NOMO-1 treated with dmso at 0.1 percent for 144 hours (cell line): Measurements from ENCODE around the gene SLFN12.
"Not testable (repeated sequence)": the region's sequence is repeated elsewhere in the genome, so short reads cannot be mapped to it uniquely, and the experiment has no call there.

Experiments
- DNase-seq: peaks from one replicate; lab custom pipeline; 2025; ENCODE audit not compliant: unreplicated experiment; lab: John Stamatoyannopoulos, UW

Gene SLFN12

GRCh38 chr17:35432176-35433074 is at the start of gene SLFN12:
Gene SLFN12 (minus strand): TSS chr17:35432500. CDS start chr17:35423028, 9,472 bp downstream.
- DNase-seq = peak; percentile 55

GRCh38 chr17:35479271-35479670 is 47.0 kb upstream of the SLFN12 start:
- no peak for DNase-seq

DNA sequence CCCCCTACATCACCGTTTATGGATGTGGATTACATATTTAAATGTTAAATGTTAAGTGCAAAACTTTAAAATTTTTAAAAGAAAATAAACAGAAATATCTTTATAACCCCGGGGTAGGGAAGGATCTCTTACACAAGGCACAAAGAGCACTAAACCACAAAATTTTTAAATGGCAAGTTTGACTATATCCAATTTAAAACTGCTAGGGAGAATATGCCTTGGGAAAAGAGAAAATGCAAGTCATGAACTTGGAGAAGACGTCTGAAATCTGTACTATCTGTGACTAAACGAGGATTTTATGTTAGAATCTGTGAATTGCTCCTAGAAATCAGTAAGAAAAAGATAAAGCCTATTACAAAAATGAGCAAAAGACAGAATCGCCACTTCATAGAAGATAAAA is 44.9 kb upstream of the SLFN12 start:
- DNase-seq = no peak

DNA sequence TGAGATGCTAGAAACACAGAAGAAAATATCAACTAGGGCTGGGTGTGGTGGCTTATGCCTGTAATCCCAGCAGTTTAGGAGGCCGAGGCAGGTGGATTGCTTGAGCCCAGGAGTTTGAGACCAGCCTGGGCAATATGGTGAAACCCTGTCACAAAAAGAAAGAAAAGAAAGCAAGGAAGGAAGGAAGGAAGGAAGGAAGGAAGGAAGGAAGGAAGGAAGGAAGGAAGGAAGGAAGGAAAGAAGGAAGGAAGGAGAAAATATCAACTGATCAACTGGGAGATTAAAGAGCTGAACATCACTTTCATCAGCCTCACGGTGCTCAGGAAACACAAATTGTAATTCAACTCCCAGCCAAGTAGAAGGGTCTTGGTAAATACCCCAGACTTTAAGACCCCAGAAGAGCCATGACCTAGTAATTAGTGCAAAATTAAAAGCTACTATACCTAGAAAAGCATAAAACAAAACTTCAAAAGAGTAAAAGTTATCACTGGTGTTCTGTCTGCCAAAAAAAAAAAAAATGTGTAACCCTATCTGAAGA is 44.1 kb upstream of the SLFN12 start:
- no peak for DNase-seq

- DNase-seq = no peak
These were observed 36.2 kb upstream of the SLFN12 start for GRCh38 chr17:35468475-35468874.

GRCh38 chr17:35467824-35468223 is 35.5 kb upstream of the SLFN12 start:
- DNase-seq = no peak

- DNase-seq = no peak
These were observed 28.1 kb upstream of the SLFN12 start for GRCh38 chr17:35460354-35460851.

GRCh38 chr17:35454035-35454434 is 21.7 kb upstream of the SLFN12 start:
- not testable (repeated sequence) for DNase-seq

GRCh38 chr17:35453171-35453570 is 20.9 kb upstream of the SLFN12 start:
- no peak for DNase-seq

GRCh38 chr17:35449371-35449931 is 17.2 kb upstream of the SLFN12 start:
- peak; percentile 30 for DNase-seq

DNA sequence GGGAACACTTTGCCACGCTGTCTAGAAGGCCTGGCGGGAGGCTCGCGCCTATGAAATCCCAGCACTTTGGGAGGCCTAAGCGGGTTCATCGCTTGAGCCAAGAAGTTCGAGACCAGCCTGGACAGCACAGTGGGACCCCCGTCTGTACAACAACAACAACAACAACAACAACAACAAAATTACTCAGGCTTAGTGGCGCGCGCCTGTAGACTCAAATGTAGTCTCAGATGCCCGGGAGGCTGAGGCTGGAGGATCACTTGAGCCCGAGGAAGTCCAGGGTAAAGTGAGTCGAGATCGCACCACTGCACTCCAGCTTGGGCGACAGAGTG is 16.6 kb upstream of the SLFN12 start:
- no peak for DNase-seq

DNA sequence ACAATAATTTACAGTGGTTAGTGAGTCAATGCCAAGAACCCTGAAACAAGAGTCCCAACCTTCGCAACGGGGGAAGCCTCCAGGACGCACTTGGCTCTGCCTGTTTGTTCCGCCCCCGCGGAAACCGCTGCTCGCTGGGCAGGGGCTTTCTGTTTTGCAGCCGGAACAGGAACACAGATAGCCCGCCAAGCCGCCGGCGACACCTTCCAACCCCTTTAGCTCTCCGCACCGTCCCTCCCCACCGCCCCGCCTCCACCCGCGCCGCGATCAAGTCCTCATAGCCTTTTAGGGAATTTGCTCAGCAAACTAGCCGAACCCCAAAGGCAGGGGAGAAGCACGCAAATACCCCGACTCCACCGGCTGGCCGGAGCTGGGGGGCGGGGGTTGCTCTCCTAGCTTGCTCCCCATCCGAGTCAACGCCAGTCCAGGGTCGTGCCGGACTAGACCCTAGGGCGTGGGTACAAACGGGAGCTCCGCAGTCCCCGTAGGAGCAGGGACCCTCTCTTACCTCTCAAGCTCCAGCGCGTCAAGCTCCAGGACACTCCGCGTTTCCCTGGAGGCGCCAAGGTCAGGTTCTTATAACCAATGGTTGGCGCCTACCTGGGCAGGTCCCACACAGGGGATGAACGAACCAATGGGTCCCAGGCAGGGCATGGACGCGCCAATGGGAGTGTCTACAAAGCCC is 16.1 kb upstream of the SLFN12 start, which contains the start of gene SLFN13:
TSS of gene SLFN13 (minus strand) at position 553 of the 685 bp plus-strand sequence. CDS start 3,086 bp downstream, outside the sequence.
- DNase-seq = peak; percentile 83

GRCh38 chr17:35447499-35447898 is 15.2 kb upstream of the SLFN12 start:
- no peak for DNase-seq

DNA sequence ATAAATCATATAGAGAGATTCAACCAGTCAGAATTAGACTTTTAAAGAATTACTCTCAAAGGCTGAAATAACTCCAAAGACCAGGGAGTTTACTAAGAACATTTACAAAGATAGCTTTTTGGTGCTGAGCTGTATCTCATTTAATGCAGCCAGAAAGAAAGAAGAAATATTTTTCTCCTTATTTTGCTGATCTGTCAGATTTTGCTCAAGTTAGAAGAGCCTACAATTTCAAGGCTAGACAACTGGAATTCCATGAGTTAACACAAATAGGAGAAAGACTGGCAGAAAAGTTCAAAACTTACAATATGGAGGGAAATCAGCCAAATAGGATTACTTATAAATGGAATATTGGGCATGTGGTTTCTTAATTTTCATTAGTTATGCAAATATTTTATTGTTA is 6.1 kb upstream of the SLFN12 start:
- DNase-seq = no peak

DNA sequence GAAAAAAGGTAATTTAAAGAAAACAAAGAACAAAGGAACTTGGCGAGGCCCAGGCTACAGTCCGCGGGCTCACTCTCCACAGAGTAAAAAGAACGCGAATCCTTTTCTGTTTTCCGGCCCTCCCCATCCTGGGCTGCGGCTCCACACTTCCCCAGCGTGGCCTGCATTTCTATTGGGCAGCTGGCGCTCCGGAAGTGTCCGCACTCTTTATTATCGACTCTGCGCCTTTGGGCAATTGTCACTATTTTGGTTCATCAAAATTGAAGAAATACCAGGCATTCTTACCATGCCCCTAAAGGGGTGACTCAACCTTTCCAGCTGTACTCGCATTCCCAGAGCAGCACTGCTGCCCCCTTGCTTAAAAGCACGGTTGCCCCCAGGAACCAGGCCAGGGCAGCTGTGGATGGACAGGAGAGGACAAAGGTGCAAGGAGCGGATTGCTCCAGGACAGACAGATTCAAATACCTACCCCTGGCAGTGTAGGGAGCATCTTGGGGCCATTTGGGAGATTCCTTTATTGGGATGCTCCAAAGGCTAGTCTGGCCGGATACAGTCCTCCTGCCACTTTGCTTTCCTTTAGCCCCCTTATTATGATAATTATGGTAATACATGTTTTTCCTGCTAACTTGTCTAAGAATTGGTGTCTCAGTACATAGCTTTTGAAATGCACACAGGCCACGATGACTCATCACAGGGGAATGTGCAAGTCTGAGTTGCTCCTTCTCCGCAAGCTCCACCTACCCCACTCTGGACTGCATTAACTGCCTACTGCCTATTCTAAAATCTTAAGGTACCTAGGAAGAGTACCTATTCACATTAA is 985 bp upstream of the SLFN12 start:
- peak; percentile 90 for DNase-seq

GRCh38 chr17:35429702-35430101 is 2.6 kb downstream of the SLFN12 start:
- DNase-seq = no peak

- no peak for DNase-seq
These were observed 4.1 kb downstream of the SLFN12 start for GRCh38 chr17:35428229-35428628.

GRCh38 chr17:35423761-35424160 is 8.5 kb downstream of the SLFN12 start:
- DNase-seq = no peak

- DNase-seq = not testable (repeated sequence)
These were observed 11.2 kb downstream of the SLFN12 start for GRCh38 chr17:35421069-35421468.

DNA sequence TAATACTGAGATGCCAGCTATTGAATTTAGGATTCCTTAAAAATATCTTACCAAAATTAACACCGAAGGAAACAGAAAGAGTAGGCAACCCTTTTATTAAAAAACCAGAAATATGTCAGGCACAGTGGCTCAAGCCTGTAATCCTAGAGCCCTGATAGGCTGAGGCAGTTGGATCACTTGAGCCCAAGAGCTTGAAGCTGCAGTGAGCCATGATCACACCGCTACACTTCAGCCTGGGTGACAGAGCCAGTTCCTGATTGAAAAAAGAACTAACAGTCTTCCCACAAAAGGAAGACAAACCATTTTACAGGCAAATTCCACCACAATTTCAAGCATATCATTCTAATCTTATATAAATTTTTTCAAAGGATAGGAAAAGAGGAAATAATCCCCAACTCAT is 15.6 kb downstream of the SLFN12 start:
- DNase-seq = no peak

DNA sequence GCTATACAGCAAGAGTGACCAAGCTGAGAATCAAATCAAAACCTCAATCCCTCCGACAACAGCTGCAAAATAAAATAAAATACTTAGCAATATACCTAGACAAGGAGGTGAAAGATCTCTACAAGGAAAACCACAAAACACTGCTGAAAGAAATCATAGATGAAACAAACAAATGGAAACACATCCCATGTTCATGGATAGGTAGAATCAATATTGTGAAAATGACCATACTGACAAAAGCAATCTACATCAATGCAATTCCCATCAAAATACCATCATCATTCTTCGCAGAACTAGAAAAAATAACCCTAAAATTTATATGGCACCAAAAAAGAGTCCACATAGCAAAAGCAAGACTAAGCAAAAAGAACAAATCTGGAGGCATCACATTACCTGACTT is 17.6 kb downstream of the SLFN12 start:
- DNase-seq = not testable (repeated sequence)
